Measurements from ENCODE around the gene DAAM1.

DAAM1 gene

GRCh38 chr14:59284059-59284458 is 95.6 kb downstream of the DAAM1 start:
- H3K4me3 ChIP-seq (ENCODE audit: low read length): no peak overlapping the region
- TF ChIP-seq CTCF (IDR thresholded peaks at IDR 0.05; ENCODE audit: insufficient read depth, low read depth, low read length, missing control alignments): no peak
- DNase-seq (ENCODE audit: low read depth): no peak

DNA sequence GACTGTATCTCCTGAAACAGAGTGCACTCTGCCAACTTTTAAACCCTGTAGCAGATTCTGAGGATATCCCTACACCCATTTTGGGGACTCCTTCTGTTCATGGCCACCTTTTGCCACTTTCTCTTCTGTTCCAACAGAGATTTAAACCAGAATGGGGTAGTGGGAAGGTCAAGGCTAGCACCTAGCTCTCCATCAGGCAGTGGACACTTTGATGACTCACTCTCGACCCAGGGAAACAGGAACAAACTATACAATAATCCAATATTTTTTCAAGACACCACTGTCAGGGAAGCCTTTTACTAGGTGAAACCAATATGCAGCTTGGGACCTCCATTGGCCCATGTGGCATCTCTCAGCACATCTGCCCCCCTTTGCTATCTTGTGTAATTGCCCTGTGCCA is 103.6 kb downstream of the DAAM1 start:
- TF ChIP-seq CTCF (IDR thresholded peaks at IDR 0.05; ENCODE audit: insufficient read depth, low read depth, low read length, missing control alignments): no peak
- no peak for DNase-seq (ENCODE audit: low read depth)
- H3K4me3 ChIP-seq (ENCODE audit: low read length): no peak overlapping the region

GRCh38 chr14:59292921-59293534 is 104.6 kb downstream of the DAAM1 start:
- no peak overlapping the region for H3K4me3 ChIP-seq (ENCODE audit: low read length)
- no peak for DNase-seq (ENCODE audit: low read depth)
- no peak for TF ChIP-seq CTCF (IDR thresholded peaks at IDR 0.05; ENCODE audit: insufficient read depth, low read depth, low read length, missing control alignments)

DNA sequence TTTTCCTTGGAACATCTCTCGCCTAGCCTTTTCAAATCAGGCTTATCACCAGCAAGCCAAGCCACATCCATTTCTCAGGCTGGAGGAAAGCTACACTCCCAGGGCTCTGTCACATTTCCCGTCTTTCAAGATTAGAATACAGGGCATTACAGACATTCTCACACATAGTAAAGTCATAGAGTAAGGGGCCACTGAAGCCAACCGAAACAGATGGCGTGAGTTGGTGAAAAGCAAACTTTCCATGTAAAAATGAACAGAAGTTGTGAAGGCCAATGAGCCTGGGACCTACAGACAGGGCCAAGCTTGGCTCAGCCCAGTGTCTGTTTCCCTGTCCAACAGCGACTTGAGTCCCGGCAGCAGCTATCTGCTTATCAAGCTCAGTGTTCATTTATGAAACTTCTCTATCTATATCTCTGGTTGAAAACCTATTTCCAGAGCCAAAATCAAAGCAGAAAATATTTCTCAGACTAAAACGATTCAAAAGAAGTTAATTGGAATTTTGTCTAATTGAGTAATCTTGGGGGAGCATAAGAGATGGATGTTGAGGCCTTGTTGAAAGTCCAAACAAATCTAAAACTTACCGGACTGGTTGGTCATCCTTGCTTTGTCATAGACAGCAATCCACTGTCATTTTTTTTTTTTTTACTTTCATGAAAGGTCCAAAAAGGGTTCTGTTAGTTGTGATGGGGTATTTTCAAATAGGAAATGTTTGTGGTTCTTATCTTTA is 105.6 kb downstream of the DAAM1 start:
- no peak overlapping the region for H3K4me3 ChIP-seq (ENCODE audit: low read length)
- no peak for TF ChIP-seq CTCF (IDR thresholded peaks at IDR 0.05; ENCODE audit: insufficient read depth, low read depth, low read length, missing control alignments)
- DNase-seq (ENCODE audit: low read depth): peak; percentile 22

- H3K4me3 ChIP-seq (ENCODE audit: low read length): no peak overlapping the region
- TF ChIP-seq CTCF (IDR thresholded peaks at IDR 0.05; ENCODE audit: insufficient read depth, low read depth, low read length, missing control alignments): no peak
- DNase-seq (ENCODE audit: low read depth): no peak
Observed at GRCh38 chr14:59294662-59294992, 106.2 kb downstream of the DAAM1 start.

- no peak overlapping the region for H3K4me3 ChIP-seq (ENCODE audit: low read length)
- no peak for TF ChIP-seq CTCF (IDR thresholded peaks at IDR 0.05; ENCODE audit: insufficient read depth, low read depth, low read length, missing control alignments)
Observed at GRCh38 chr14:59295951-59296350, 107.5 kb downstream of the DAAM1 start.

GRCh38 chr14:59296508-59296907 is 108.0 kb downstream of the DAAM1 start:
- no peak for TF ChIP-seq CTCF (IDR thresholded peaks at IDR 0.05; ENCODE audit: insufficient read depth, low read depth, low read length, missing control alignments)
- no peak for DNase-seq (ENCODE audit: low read depth)

More at GRCh38 chr14:59295951-59296350, 107.5 kb downstream of the DAAM1 start:
- no peak for DNase-seq (ENCODE audit: low read depth)

More at GRCh38 chr14:59296508-59296907, 108.0 kb downstream of the DAAM1 start:
- H3K4me3 ChIP-seq (ENCODE audit: low read length): no peak overlapping the region
